ENCODE measurements around the gene PRKAG2.

The PRKAG2 gene

GRCh38 chr7:151694441-151694827 is 182.5 kb downstream of the PRKAG2 start:
- in situ Hi-C loops (cut with HindIII; ENCODE audit: low pct_unique_long_range_greater_than_20kb, low sequenced_read_pairs): no loop called here
- no peak for DNase-seq (ENCODE audit: low read depth in 1 of 2, low spot score in 1 of 2)

DNA sequence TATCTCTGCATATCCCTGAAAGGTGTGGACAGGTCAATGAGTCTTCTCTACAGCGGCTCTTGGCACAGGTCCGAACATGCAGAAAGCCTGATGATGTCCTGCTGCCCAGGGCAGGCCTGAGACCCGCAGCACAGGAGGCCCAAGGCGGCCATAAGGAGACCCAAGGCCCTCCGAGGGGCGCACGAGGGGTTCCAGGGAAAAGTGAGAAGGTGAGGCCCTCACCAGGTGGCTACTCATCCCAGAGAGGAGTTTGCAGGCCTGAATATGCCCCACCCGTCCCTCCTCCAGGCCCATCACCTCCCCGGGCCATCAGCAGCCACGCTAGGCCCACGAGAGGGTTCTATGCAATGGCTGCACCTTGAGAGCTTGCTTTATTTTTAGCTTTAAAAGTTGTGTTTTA is 183.8 kb downstream of the PRKAG2 start:
- no peak for TF ChIP-seq JUND (IDR thresholded peaks at IDR 0.05; ENCODE audit: low read depth)
- DNase-seq (ENCODE audit: low read depth in 1 of 2, low spot score in 1 of 2): no peak
- in situ Hi-C loops (cut with HindIII; ENCODE audit: low pct_unique_long_range_greater_than_20kb, low sequenced_read_pairs): no loop called here

More at GRCh38 chr7:151694441-151694827, 182.5 kb downstream of the PRKAG2 start:
- TF ChIP-seq JUND (IDR thresholded peaks at IDR 0.05; ENCODE audit: low read depth): no peak

DNA sequence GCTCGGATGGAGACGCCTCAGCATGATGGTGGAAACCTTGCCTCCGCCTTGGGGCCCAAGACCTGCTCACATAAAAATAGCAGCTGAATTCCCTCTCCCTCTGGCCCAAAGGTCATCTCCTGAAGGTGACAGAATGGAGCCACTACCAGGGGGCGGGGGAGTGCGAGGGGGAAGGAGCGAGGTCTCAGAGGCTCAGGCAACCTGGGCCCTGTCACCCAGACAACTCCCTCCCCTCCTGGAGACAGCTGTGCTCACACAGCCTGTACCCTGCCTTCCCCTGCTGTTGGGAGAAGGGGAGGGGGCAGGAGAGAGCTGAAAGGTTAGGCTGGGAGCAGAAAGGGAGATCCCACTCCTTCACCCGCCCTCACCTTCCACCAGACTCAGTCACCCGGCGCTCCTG is 184.2 kb downstream of the PRKAG2 start:
- DNase-seq (ENCODE audit: low read depth in 1 of 2, low spot score in 1 of 2): no peak
- TF ChIP-seq JUND (IDR thresholded peaks at IDR 0.05; ENCODE audit: low read depth): no peak
- in situ Hi-C loops (cut with HindIII; ENCODE audit: low pct_unique_long_range_greater_than_20kb, low sequenced_read_pairs): no loop called here

DNA sequence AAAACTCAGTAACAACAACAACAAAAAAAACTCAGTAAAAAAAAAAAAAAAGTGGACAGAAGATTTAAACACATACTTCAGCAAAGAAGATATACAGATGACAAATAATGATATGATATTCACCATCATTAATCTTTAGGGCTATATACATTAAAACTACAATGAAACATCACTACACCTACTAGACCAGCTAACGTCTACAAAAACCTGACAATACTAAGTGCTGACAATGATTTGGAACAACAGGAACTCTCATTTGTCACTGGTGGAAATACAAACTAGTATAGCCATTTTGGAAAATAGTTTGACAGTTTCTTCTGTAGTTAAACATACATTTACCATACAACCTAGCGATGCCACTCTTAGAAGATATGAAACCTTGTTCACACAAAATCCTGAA is 185.5 kb downstream of the PRKAG2 start:
- in situ Hi-C loops (cut with HindIII; ENCODE audit: low pct_unique_long_range_greater_than_20kb, low sequenced_read_pairs): no loop called here
- no peak for DNase-seq (ENCODE audit: low read depth in 1 of 2, low spot score in 1 of 2)
- TF ChIP-seq JUND (IDR thresholded peaks at IDR 0.05; ENCODE audit: low read depth): no peak

GRCh38 chr7:151690606-151691005 is 186.3 kb downstream of the PRKAG2 start:
- TF ChIP-seq JUND (IDR thresholded peaks at IDR 0.05; ENCODE audit: low read depth): no peak
- no peak for DNase-seq (ENCODE audit: low read depth in 1 of 2, low spot score in 1 of 2)
- in situ Hi-C loops (cut with HindIII; ENCODE audit: low pct_unique_long_range_greater_than_20kb, low sequenced_read_pairs): no loop called here

DNA sequence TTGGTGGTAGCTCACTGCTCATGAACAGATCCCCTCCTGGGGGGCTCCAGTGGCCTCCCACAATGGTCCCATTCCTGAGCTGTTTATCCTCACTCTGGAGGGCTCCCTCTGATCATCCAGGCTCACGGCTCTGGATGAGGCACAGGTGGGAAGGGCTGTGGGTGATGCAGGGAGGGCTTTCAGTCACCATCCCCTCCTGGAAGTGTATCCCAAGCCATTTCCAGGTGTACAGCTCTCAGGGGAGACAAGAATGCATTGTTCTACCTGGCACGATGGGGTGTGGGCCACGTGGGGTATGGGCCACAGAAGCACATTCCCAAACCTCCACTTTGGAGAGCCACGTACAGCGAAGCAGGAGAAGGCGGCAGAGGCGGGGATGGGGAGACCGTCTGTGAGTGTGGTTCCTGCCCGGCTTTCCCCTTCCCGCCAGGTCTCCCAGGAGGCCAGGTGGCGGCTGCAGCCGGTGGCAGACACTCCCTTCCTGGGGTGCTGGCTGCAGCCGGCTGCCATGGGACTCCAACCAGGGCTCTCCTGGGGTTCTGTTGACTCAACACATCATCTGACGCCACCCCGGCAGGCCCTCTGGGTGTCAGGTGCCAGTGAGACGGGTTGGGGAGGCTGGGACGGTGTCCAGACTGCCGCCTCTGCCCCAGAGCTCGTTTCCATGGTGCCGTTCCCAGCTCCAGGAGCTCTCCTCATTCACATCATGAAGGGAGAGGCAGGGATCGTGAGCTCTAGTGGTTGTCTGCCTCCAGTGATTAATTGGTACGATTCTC is 187.5 kb downstream of the PRKAG2 start:
- in situ Hi-C loops (cut with HindIII; ENCODE audit: low pct_unique_long_range_greater_than_20kb, low sequenced_read_pairs): no loop called here
- no peak for TF ChIP-seq JUND (IDR thresholded peaks at IDR 0.05; ENCODE audit: low read depth)
- no peak for DNase-seq (ENCODE audit: low read depth in 1 of 2, low spot score in 1 of 2)

DNA sequence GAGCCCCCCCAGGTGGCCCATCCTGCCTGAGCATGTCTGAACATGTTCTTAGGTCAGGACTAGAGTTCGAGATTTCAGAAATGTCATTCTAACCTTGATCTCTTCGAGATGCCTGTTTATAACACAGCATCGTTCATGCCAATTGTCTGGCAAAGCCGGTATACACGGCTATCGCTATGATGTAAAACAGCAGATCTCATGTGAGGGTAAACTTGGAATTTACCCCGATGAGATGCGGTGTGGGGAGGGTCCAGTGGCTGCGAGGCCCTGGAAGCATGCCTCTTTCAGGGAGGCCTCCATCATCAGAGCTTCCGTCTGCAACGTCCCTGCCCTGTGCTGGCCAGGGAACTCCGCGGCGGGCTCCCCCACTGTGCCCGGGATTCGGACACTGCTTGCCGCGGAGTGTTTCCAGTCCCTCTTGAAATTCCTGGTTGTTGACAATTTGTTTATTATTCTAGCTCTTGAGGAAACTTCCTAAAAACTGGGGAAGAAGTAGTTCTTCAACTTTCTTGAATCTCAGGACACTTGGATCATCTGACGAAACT is 188.6 kb downstream of the PRKAG2 start:
- in situ Hi-C loops (cut with HindIII; ENCODE audit: low pct_unique_long_range_greater_than_20kb, low sequenced_read_pairs): no loop called here
- DNase-seq (ENCODE audit: low read depth in 1 of 2, low spot score in 1 of 2): no peak
- no peak for TF ChIP-seq JUND (IDR thresholded peaks at IDR 0.05; ENCODE audit: low read depth)

DNA sequence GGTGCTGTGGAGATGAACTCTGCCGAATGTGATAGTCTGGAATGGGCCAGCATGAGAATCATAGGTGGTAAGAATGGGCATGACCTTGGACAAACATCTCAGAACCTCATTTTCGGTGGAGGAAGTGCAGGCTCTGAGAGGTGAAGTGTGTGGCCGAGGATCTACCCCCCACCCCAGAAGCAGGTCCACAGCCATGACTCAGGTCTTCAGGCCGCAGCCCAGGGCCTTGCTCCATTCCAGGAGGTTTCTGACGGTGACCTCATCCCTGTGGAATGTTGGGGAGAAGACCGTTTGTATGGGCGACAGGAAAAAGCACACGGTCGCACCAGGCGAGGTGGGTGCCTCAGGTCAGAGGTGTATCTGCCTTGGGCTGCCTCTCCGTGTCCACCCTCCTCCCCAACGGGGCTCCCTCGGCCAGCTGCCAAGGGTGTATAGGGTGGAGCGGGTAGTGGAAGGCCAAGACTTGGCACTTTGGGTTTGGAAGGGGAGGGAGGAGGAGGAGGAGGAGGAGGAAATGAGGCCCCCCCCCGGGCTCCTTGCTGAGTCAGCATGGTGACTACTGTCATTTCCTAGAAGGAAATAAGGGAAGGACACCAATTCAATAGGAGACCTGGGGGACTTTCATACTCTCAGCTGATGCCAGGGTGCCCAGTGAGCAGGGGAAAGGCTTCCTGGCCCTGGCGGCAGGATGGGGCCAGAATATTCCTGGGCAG is 189.2 kb downstream of the PRKAG2 start:
- peak; percentile 82; the same call in 1 of the 2 replicates for TF ChIP-seq JUND (IDR thresholded peaks at IDR 0.05; ENCODE audit: low read depth)
- in situ Hi-C loops (cut with HindIII; ENCODE audit: low pct_unique_long_range_greater_than_20kb, low sequenced_read_pairs): no loop called here
- DNase-seq (ENCODE audit: low read depth in 1 of 2, low spot score in 1 of 2): peak; percentile 42 to 84

- in situ Hi-C loops (cut with HindIII; ENCODE audit: low pct_unique_long_range_greater_than_20kb, low sequenced_read_pairs): no loop called here
These were observed 190.1 kb downstream of the PRKAG2 start for GRCh38 chr7:151686826-151687225.

GRCh38 chr7:151686016-151686766 is 190.7 kb downstream of the PRKAG2 start:
- in situ Hi-C loops (cut with HindIII; ENCODE audit: low pct_unique_long_range_greater_than_20kb, low sequenced_read_pairs): no loop called here
- no peak for DNase-seq (ENCODE audit: low read depth in 1 of 2, low spot score in 1 of 2)
- no peak for TF ChIP-seq JUND (IDR thresholded peaks at IDR 0.05; ENCODE audit: low read depth)

More at GRCh38 chr7:151686826-151687225, 190.1 kb downstream of the PRKAG2 start:
- no peak for DNase-seq (ENCODE audit: low read depth in 1 of 2, low spot score in 1 of 2)
- TF ChIP-seq JUND (IDR thresholded peaks at IDR 0.05; ENCODE audit: low read depth): no peak

- no peak for TF ChIP-seq JUND (IDR thresholded peaks at IDR 0.05; ENCODE audit: low read depth)
- DNase-seq (ENCODE audit: low read depth in 1 of 2, low spot score in 1 of 2): no peak
- in situ Hi-C loops (cut with HindIII; ENCODE audit: low pct_unique_long_range_greater_than_20kb, low sequenced_read_pairs): no loop called here
These were observed 192.3 kb downstream of the PRKAG2 start for GRCh38 chr7:151684408-151685175.

Data from T47D (cell line).